ENCODE data around the gene ERRFI1. TPM values are rescaled to one million over a fixed set of nuclear protein-coding genes. Genes with fewer than 3 reads are reported as not detected.

Gene ERRFI1
- total and polyA plus RNA-seq, 2 of the 8 experiments (the other 6 are each of a cell fraction or from before 2014, with no cell fraction given) = 23.4 to 46.1 TPM

- DNase-seq (ENCODE audit: low read depth in 1 of 2, low spot score in 2 of 2) (no peak), FAIRE-seq (no peak)
- H3K27me3 ChIP-seq (replicated peaks in 1 of 4; ENCODE audit: control insufficient read depth in 3 of 4, extremely low read depth in 1 of 4, insufficient read depth in 3 of 4, low read length in 3 of 4) = no peaks in the 10 kb centered on the region
- no peak overlapping the region for H2AK5ac ChIP-seq (ENCODE audit: low read depth, low read length)
- H2AFZ ChIP-seq (ENCODE audit: low read length) = no peak overlapping the region
- peaks cover 4 to 15% (median 10%) of the 10 kb centered on the region in 4 experiments; a peak in 6 of 7 replicates for H3K4me1 ChIP-seq (replicated peaks in 1 of 4; ENCODE audit: control insufficient read depth in 3 of 4, insufficient read depth in 4 of 4, low read length in 3 of 4)
- H3K79me1 ChIP-seq (ENCODE audit: low read depth, low read length) = no peaks in the 10 kb centered on the region; the same call in 1 of the 2 replicates
- H3K9ac ChIP-seq (replicated peaks in 1 of 4; ENCODE audit: extremely low read depth in 1 of 4, low read depth in 3 of 4, low read length in 3 of 4) = no peak overlapping the region
- H3K23ac ChIP-seq (ENCODE audit: insufficient read length) = no peak overlapping the region
- no peak overlapping the region for H3K14ac ChIP-seq (ENCODE audit: insufficient read length)
- no peak overlapping the region; a peak in 1 of 4 replicates for H3K4me2 ChIP-seq (ENCODE audit: insufficient read depth in 1 of 2, low read depth in 2 of 2, low read length in 2 of 2)
- no peak overlapping the region for H3K4ac ChIP-seq (replicated peaks; ENCODE audit: insufficient read length, low read depth, low read length)
- H3K79me2 ChIP-seq (ENCODE audit: control insufficient read depth in 1 of 2, insufficient read depth in 2 of 2, low read length in 2 of 2) = peaks cover 8 to 86% of the 10 kb centered on the region in 2 experiments
- H4K91ac ChIP-seq (replicated peaks; ENCODE audit: insufficient read length, low read length) = no peak overlapping the region
- peaks cover 4 to 6% of the 10 kb centered on the region in 2 experiments for H4K20me1 ChIP-seq (replicated peaks in 1 of 2; ENCODE audit: control insufficient read depth in 1 of 2, insufficient read depth in 2 of 2, low read length in 2 of 2)
- H2BK5ac ChIP-seq (ENCODE audit: low read depth, low read length) = no peak overlapping the region
- no peak overlapping the region for H3K27ac ChIP-seq (ENCODE audit: low read depth, low read length)
- ChIA-PET POLR2A (ENCODE audit: partially characterized antibody) (interaction anchor here (0.7 to 3.6 kb wide), 5 partner anchors 10 to 330 kb away, joined by 3 to 11 read pairs (median 4); partner anchors contain the start of gene ERRFI1), CTCF (ENCODE audit: partially characterized antibody) (interaction anchor here (0.7 to 12.6 kb wide), 23 partner anchors 7 to 427 kb away, joined by 3 to 211 read pairs (median 5); partner anchors contain the start of gene SLC45A1)
- H3K23me2 ChIP-seq (ENCODE audit: low read depth, low read length) = no peaks in the 10 kb centered on the region
- peaks cover 12 to 28% (median 22%) of the 10 kb centered on the region in 4 experiments for H3K36me3 ChIP-seq (ENCODE audit: control insufficient read depth in 2 of 4, insufficient read depth in 4 of 4, low read length in 3 of 4)
- no peak overlapping the region for H4K5ac ChIP-seq (ENCODE audit: insufficient read length, low read depth, low read length)
- H3K9me3 ChIP-seq (ENCODE audit: insufficient read depth in 2 of 2, low read depth in 1 of 2, low read length in 1 of 2) = no peaks in the 10 kb centered on the region
- H3K56ac ChIP-seq (replicated peaks; ENCODE audit: insufficient read length, low read depth, low read length) = no peak overlapping the region
- H2BK20ac ChIP-seq (ENCODE audit: low read length) = no peak overlapping the region
- H2BK12ac ChIP-seq (ENCODE audit: low read depth, low read length) = no peak overlapping the region
- H2BK15ac ChIP-seq (ENCODE audit: low read length) = no peak overlapping the region
- no peak overlapping the region for H2BK120ac ChIP-seq (replicated peaks; ENCODE audit: low read depth, low read length)
- H3K4me3 ChIP-seq (ENCODE audit: extremely low read depth in 1 of 4, insufficient read depth in 2 of 4, low read depth in 3 of 4, low read length in 4 of 4) = no peak overlapping the region
- no peak overlapping the region for H3K18ac ChIP-seq (ENCODE audit: extremely low read depth, low read length)
- H4K8ac ChIP-seq (ENCODE audit: extremely low read depth, insufficient read depth, low read length) = no peak overlapping the region
- TF ChIP-seq TCF12 (IDR thresholded peaks at IDR 0.05; ENCODE audit: low read depth, low read length) (no peak), ATF2 (IDR thresholded peaks at IDR 0.05; ENCODE audit: low read length) (no peak), CBX8 (IDR thresholded peaks at IDR 0.05; ENCODE audit: borderline replicate concordance, low read depth, low read length) (no peak), BCL11A (IDR thresholded peaks at IDR 0.05; ENCODE audit: low read depth in 2 of 2, low read length in 2 of 2) (no peak), KDM1A (IDR thresholded peaks at IDR 0.05; ENCODE audit: borderline replicate concordance, low read length) (no peak), HDAC2 (IDR thresholded peaks at IDR 0.05; ENCODE audit: borderline replicate concordance in 1 of 2, low read depth in 2 of 2, low read length in 2 of 2) (no peak), RFX5 (IDR thresholded peaks at IDR 0.05; ENCODE audit: borderline replicate concordance, low read depth, low read length) (no peak), ZNF274 (IDR thresholded peaks at IDR 0.05; ENCODE audit: borderline replicate concordance, extremely low read depth, low read length) (no peak), ASH2L (IDR thresholded peaks at IDR 0.05; ENCODE audit: low read length) (no peak), CHD1 (IDR thresholded peaks at IDR 0.05; ENCODE audit: low read depth, low read length) (no peak), RNF2 (IDR thresholded peaks at IDR 0.05; ENCODE audit: borderline replicate concordance, low read depth, low read length, missing control alignments, poor library complexity, severe bottlenecking) (no peak), BACH1 (IDR thresholded peaks at IDR 0.05; ENCODE audit: low read length) (no peak), CHD2 (IDR thresholded peaks at IDR 0.05; ENCODE audit: low read length) (no peak)
Observed at GRCh38 chr1:8016895-8017241, 9.2 kb downstream of the ERRFI1 start.

All from H1 (cell line).